Small intestine (tissue), 7 donors: ENCODE results near the gene TMEM132C. TPM values are rescaled to one million over a fixed set of nuclear protein-coding genes. Genes with fewer than 3 reads are reported as not detected.

Experiments
- DNase-seq, 2 donors: peaks; one replicate each; pipeline versions ENCODE4 v3.0.0 to v3.0.0-alpha.2; 2013
- FAIRE-seq: peaks from 2 replicates; lab custom pipeline; 2012; peaks lifted over from hg19 to GRCh38; lab: Jason Lieb, UNC
- H3K27ac ChIP-seq, 3 donors: one replicate each; pipeline ENCODE4 v1.5.1; 2013; ENCODE audit warnings: low read length in 2 of 3, mild to moderate bottlenecking in 2 of 3, control low read depth in 1 of 3, inconsistent platforms in 1 of 3, low read depth in 1 of 3, moderate library complexity in 1 of 3
- H3K27me3 ChIP-seq, 3 donors: one replicate each; pipeline ENCODE4 v1.6.1; 2013; ENCODE audit warnings: low read length in 3 of 3, inconsistent platforms in 1 of 3; ENCODE audit not compliant: control insufficient read depth in 3 of 3, insufficient read depth in 3 of 3
- H3K36me3 ChIP-seq, 3 donors: one replicate each; pipeline ENCODE4 v1.6.1; 2013; ENCODE audit warnings: low read length in 3 of 3, inconsistent platforms in 1 of 3, low read depth in 1 of 3, mild to moderate bottlenecking in 1 of 3, moderate library complexity in 1 of 3; ENCODE audit not compliant: control insufficient read depth in 3 of 3, insufficient read depth in 2 of 3
- H3K4me1 ChIP-seq, 3 donors: one replicate each; pipeline ENCODE4 v1.6.1; 2013; ENCODE audit warnings: low read length in 2 of 3, inconsistent platforms in 1 of 3, low read depth in 1 of 3, mild to moderate bottlenecking in 1 of 3, moderate library complexity in 1 of 3; ENCODE audit not compliant: control insufficient read depth in 3 of 3, insufficient read depth in 2 of 3
- H3K4me3 ChIP-seq, 3 donors: one replicate each; pipeline ENCODE4 v1.5.1; 2013; ENCODE audit warnings: low read length in 3 of 3, control low read depth in 1 of 3, inconsistent platforms in 1 of 3, low read depth in 1 of 3, mild to moderate bottlenecking in 1 of 3, moderate library complexity in 1 of 3
- H3K9me3 ChIP-seq, 2 donors: one replicate each; pipeline ENCODE4 v1.6.1; 2013; ENCODE audit warnings: low read depth in 1 of 2, low read length in 1 of 2; ENCODE audit not compliant: control insufficient read depth in 2 of 2, insufficient read depth in 1 of 2
- WGBS, 3 donors: extraction: QIAGEN DNeasy Blood & Tissue Kit; methylation state at CpG; one replicate each; pipeline ENCODE4 v1.1.7; 2013; 5-methylcytosine and 5-hydroxymethylcytosine counted together
- polyA plus RNA-seq, 4 donors: library from polyadenylated mRNA; stranded (reverse) in 3 of 4; unstranded in 1 of 4; fragments of 200-250 nt in 3 of 4; fragments of 120-200 nt in 1 of 4; gene quantifications; one replicate each; pipeline versions ENCODE4 v1.2.1 to v1.2.3, GENCODE V29; 2013
- donor health status: healthy with polysubstance abuse.
- donor health status: control.
- donor health status: control.
- donor health status: Bipolar disorder and iron deficiency.
- donor health status: healthy.

The TMEM132C gene
- polyA plus RNA-seq, 4 donors, result 0.27 to 3.2 (median 0.27) TPM; not detected in 1

- Histone ChIP-seq H3K27ac (peak overlapping the region in 2 of 3 donors; percentile 64 to 73), H3K27me3 (peaks cover 0 to 3% (median 0%) of the 10 kb centered on the region in 3 donors), H3K4me3 (no peak overlapping the region), H3K9me3 (no peaks in the 10 kb centered on the region), H3K4me1 (peaks cover 0 to 5% (median 0%) of the 10 kb centered on the region in 3 donors), H3K36me3 (no peaks in the 10 kb centered on the region)
- FAIRE-seq, result no peak
- DNase-seq, result peak; percentile 7 to 89
- WGBS, 3 donors, result 36 to 66% (median 45%) methylated on average over 4 of the region's 4 CpGs
Observed at GRCh38 chr12:128727999-128728398, 461.0 kb downstream of the TMEM132C start.

GRCh38 chr12:128729628-128730121 is 462.7 kb downstream of the TMEM132C start:
- 38 to 52% (median 47%) methylated on average over 8 of the region's 8 CpGs for WGBS, 3 donors
- Histone ChIP-seq H3K36me3 (no peaks in the 10 kb centered on the region), H3K9me3 (no peaks in the 10 kb centered on the region), H3K27ac (no peak overlapping the region), H3K4me3 (no peak overlapping the region), H3K4me1 (peaks cover 0 to 5% (median 0%) of the 10 kb centered on the region in 3 donors), H3K27me3 (peaks cover 0 to 3% (median 0%) of the 10 kb centered on the region in 3 donors)
- no peak for FAIRE-seq
- DNase-seq, result peak in 1 of 2 donors; percentile 20

GRCh38 chr12:128734371-128734770 is 467.4 kb downstream of the TMEM132C start:
- WGBS, 3 donors, result 25 to 52% (median 42%) methylated on average over 5 of the region's 5 CpGs
- Histone ChIP-seq H3K36me3 (no peaks in the 10 kb centered on the region), H3K27me3 (peaks cover 0 to 5% (median 0%) of the 10 kb centered on the region in 3 donors), H3K4me1 (no peaks in the 10 kb centered on the region), H3K4me3 (no peak overlapping the region), H3K9me3 (no peaks in the 10 kb centered on the region), H3K27ac (no peak overlapping the region)
- DNase-seq (no peak), FAIRE-seq (no peak)

- no peak for DNase-seq
- no peaks in the 10 kb centered on the region for H3K9me3 ChIP-seq
- H3K36me3 ChIP-seq, result no peaks in the 10 kb centered on the region
- no peak overlapping the region for H3K27ac ChIP-seq
- no peaks in the 10 kb centered on the region for H3K4me1 ChIP-seq
- no peak for FAIRE-seq
- no peak overlapping the region for H3K4me3 ChIP-seq
- WGBS, 3 donors, result 69 to 81% (median 76%) methylated on average over 3 of the region's 3 CpGs
- H3K27me3 ChIP-seq, result peaks cover 0 to 3% (median 0%) of the 10 kb centered on the region in 3 donors
Observed at GRCh38 chr12:128737292-128737966, 470.5 kb downstream of the TMEM132C start.

GRCh38 chr12:128743916-128744315 is 476.9 kb downstream of the TMEM132C start:
- Histone ChIP-seq H3K36me3 (no peaks in the 10 kb centered on the region), H3K4me3 (no peak overlapping the region), H3K27me3 (no peaks in the 10 kb centered on the region), H3K9me3 (no peaks in the 10 kb centered on the region), H3K27ac (no peak overlapping the region), H3K4me1 (no peaks in the 10 kb centered on the region)
- no peak for FAIRE-seq
- WGBS, 3 donors, result 73 to 82% (median 77%) methylated on average over 7 of the region's 7 CpGs
- no peak for DNase-seq

- Histone ChIP-seq H3K4me1 (no peaks in the 10 kb centered on the region), H3K36me3 (no peaks in the 10 kb centered on the region), H3K9me3 (no peaks in the 10 kb centered on the region), H3K27ac (no peak overlapping the region), H3K4me3 (no peak overlapping the region), H3K27me3 (no peaks in the 10 kb centered on the region)
- 58 to 72% (median 66%) methylated on average over 11 of the region's 11 CpGs for WGBS, 3 donors
- DNase-seq (no peak), FAIRE-seq (no peak)
Observed at GRCh38 chr12:128745772-128746689, 479.1 kb downstream of the TMEM132C start.

- no peaks in the 10 kb centered on the region for H3K36me3 ChIP-seq
- no peaks in the 10 kb centered on the region for H3K9me3 ChIP-seq
- DNase-seq (no peak), FAIRE-seq (no peak)
- H3K27me3 ChIP-seq, result no peaks in the 10 kb centered on the region
- H3K4me3 ChIP-seq, result no peak overlapping the region
- H3K27ac ChIP-seq, result no peak overlapping the region
- 70 to 84% (median 78%) methylated on average over 13 of the region's 13 CpGs for WGBS, 3 donors
- H3K4me1 ChIP-seq, result no peaks in the 10 kb centered on the region
Observed at GRCh38 chr12:128747441-128747840, 480.5 kb downstream of the TMEM132C start.

GRCh38 chr12:128752386-128752785 is 485.4 kb downstream of the TMEM132C start:
- no peak for FAIRE-seq
- 81 to 86% (median 84%) methylated on average over 5 of the region's 5 CpGs for WGBS, 3 donors
- no peak overlapping the region for H3K27ac ChIP-seq

More at GRCh38 chr12:128752386-128752785, 485.4 kb downstream of the TMEM132C start:
- no peak for DNase-seq
- H3K27me3 ChIP-seq, result no peaks in the 10 kb centered on the region
- no peak overlapping the region for H3K4me3 ChIP-seq
- H3K36me3 ChIP-seq, result no peaks in the 10 kb centered on the region
- peaks cover 0 to 2% of the 10 kb centered on the region in 2 donors for H3K9me3 ChIP-seq
- H3K4me1 ChIP-seq, result no peaks in the 10 kb centered on the region
